VCaP (cell line): ENCODE results near the gene NFKB1.
"Not testable (repeated sequence)": the region's sequence is repeated elsewhere in the genome, so short reads cannot be mapped to it uniquely, and the experiment has no call there.

ENCODE experiments used
- H3K27ac ChIP-seq: fragments of 450-650 bp; 2 replicates; pipeline ENCODE4 v1.5.1; 2017
- CTCF ChIP-seq: fragments of 450-650 bp; conservative IDR thresholded peaks from 2 replicates; pipeline ENCODE4 v1.5.1; 2017; ENCODE audit warnings: mild to moderate bottlenecking, moderate library complexity

The NFKB1 gene

GRCh38 chr4:102616636-102617035 is 115.5 kb downstream of the NFKB1 start:
- H3K27ac ChIP-seq: no peak overlapping the region
- no peak for TF ChIP-seq CTCF

- not testable (repeated sequence) for H3K27ac ChIP-seq
Observed at GRCh38 chr4:102619021-102619420, 117.9 kb downstream of the NFKB1 start.

- H3K27ac ChIP-seq: not testable (repeated sequence)
Observed at GRCh38 chr4:102619776-102620631, 118.8 kb downstream of the NFKB1 start.

GRCh38 chr4:102620697-102621497 is 119.7 kb downstream of the NFKB1 start:
- no peak overlapping the region for H3K27ac ChIP-seq
- TF ChIP-seq CTCF: peak; percentile 75

- TF ChIP-seq CTCF: 0 out of 2 replicates have a peak, but pooled peaks have one; percentile 13
- no peak overlapping the region for H3K27ac ChIP-seq
Observed at GRCh38 chr4:102623622-102624021, 122.5 kb downstream of the NFKB1 start.

- H3K27ac ChIP-seq: no peak overlapping the region
- no peak for TF ChIP-seq CTCF
Observed at GRCh38 chr4:102624505-102624904, 123.3 kb downstream of the NFKB1 start.

- TF ChIP-seq CTCF: no peak
- no peak overlapping the region for H3K27ac ChIP-seq
Observed at GRCh38 chr4:102625232-102625930, 124.2 kb downstream of the NFKB1 start.

GRCh38 chr4:102627831-102628523 is 126.8 kb downstream of the NFKB1 start:
- no peak overlapping the region for H3K27ac ChIP-seq
- TF ChIP-seq CTCF: no peak
